ENCODE results near the gene FAM240B. TPM values are rescaled to one million over a fixed set of nuclear protein-coding genes. Genes with fewer than 3 reads are reported as not detected.

FAM240B gene
- total RNA-seq, 4 donors from 2014 or later = not detected

GRCh38 chr9:38685535-38685934 is 34.4 kb downstream of the FAM240B start:
- no peaks in the 10 kb centered on the region for H3K36me3 ChIP-seq
- intact Hi-C loops (cut with DNase I) = no loop called here
- no peak for DNase-seq (ENCODE audit: extremely low spot score)
- peaks cover 13 to 35% (median 30%) of the 10 kb centered on the region in 4 donors for H3K4me1 ChIP-seq
- H3K4me3 ChIP-seq = no peak overlapping the region
- 96% methylated on average over 2 of the region's 2 CpGs for WGBS
- no peak overlapping the region for H3K27ac ChIP-seq (replicated peaks in 1 of 4)
- TF ChIP-seq, protein P1, sequence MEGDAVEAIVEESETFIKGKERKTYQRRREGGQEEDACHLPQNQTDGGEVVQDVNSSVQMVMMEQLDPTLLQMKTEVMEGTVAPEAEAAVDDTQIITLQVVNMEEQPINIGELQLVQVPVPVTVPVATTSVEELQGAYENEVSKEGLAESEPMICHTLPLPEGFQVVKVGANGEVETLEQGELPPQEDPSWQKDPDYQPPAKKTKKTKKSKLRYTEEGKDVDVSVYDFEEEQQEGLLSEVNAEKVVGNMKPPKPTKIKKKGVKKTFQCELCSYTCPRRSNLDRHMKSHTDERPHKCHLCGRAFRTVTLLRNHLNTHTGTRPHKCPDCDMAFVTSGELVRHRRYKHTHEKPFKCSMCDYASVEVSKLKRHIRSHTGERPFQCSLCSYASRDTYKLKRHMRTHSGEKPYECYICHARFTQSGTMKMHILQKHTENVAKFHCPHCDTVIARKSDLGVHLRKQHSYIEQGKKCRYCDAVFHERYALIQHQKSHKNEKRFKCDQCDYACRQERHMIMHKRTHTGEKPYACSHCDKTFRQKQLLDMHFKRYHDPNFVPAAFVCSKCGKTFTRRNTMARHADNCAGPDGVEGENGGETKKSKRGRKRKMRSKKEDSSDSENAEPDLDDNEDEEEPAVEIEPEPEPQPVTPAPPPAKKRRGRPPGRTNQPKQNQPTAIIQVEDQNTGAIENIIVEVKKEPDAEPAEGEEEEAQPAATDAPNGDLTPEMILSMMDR (IDR thresholded peaks at IDR 0.05) = no peak
- TF ChIP-seq EP300 (IDR thresholded peaks at IDR 0.05) (no peak), POLR2AphosphoS5 (IDR thresholded peaks at IDR 0.05) (no peak), POLR2A (IDR thresholded peaks at IDR 0.05; ENCODE audit: low read depth) (no peak)
- no peaks in the 10 kb centered on the region for H3K9me3 ChIP-seq
- H3K27me3 ChIP-seq = no peaks in the 10 kb centered on the region

GRCh38 chr9:38683336-38683735 is 36.6 kb downstream of the FAM240B start:
- H3K4me1 ChIP-seq = peaks cover 13 to 22% (median 16%) of the 10 kb centered on the region in 4 donors
- no peak overlapping the region for H3K27ac ChIP-seq (replicated peaks in 1 of 4)
- H3K27me3 ChIP-seq = no peaks in the 10 kb centered on the region
- TF ChIP-seq EP300 (IDR thresholded peaks at IDR 0.05) = no peak
- no peak for DNase-seq (ENCODE audit: extremely low spot score)
- no peaks in the 10 kb centered on the region for H3K9me3 ChIP-seq
- no peaks in the 10 kb centered on the region for H3K36me3 ChIP-seq
- H3K4me3 ChIP-seq = no peak overlapping the region
- 90% methylated on average over 8 of the region's 8 CpGs for WGBS
- intact Hi-C loops (cut with DNase I) = no loop called here

DNA sequence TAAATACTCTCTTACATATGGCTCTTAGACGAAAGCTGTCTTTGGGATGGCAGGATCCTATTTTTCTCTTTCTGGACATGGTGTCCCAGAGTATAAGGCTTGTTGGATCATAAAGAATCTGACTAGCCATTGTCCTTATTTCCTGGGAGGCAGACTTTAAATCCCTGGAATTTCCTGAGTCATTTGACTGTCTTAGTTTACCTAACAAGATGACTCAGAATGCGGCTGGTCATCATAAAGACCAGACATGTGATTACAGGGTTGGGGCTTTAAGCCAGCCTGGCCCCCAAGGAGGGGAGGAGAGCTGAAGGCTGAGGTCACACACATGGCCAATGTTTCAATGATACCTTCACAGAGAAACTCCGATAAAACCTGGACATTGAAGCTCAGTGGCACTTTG is 37.2 kb downstream of the FAM240B start:
- no peaks in the 10 kb centered on the region for H3K36me3 ChIP-seq
- no peak for DNase-seq (ENCODE audit: extremely low spot score)
- H3K27me3 ChIP-seq = no peaks in the 10 kb centered on the region
- no peak overlapping the region for H3K27ac ChIP-seq (replicated peaks in 1 of 4)
- TF ChIP-seq EP300 (IDR thresholded peaks at IDR 0.05) (no peak), POLR2A (IDR thresholded peaks at IDR 0.05; ENCODE audit: low read depth) (no peak), POLR2AphosphoS5 (IDR thresholded peaks at IDR 0.05) (no peak)
- TF ChIP-seq, protein P1 (IDR thresholded peaks at IDR 0.05) = no peak
- 68% methylated on average over 3 of the region's 3 CpGs for WGBS
- intact Hi-C loops (cut with DNase I) = no loop called here
- no peaks in the 10 kb centered on the region for H3K9me3 ChIP-seq
- H3K4me1 ChIP-seq = peaks cover 10 to 17% (median 13%) of the 10 kb centered on the region in 4 donors
- no peak overlapping the region for H3K4me3 ChIP-seq

GRCh38 chr9:38681747-38682227 is 38.1 kb downstream of the FAM240B start:
- Histone ChIP-seq H3K4me3 (no peak overlapping the region), H3K27me3 (no peaks in the 10 kb centered on the region), H3K36me3 (no peaks in the 10 kb centered on the region), H3K9me3 (no peaks in the 10 kb centered on the region), H3K27ac (replicated peaks in 1 of 4) (no peak overlapping the region), H3K4me1 (peaks cover 1 to 8% (median 4%) of the 10 kb centered on the region in 4 donors)
- intact Hi-C loops (cut with DNase I) = no loop called here
- DNase-seq (ENCODE audit: extremely low spot score) = no peak
- TF ChIP-seq POLR2AphosphoS5 (IDR thresholded peaks at IDR 0.05) (no peak), POLR2A (IDR thresholded peaks at IDR 0.05; ENCODE audit: low read depth) (no peak)
- TF ChIP-seq, protein P1 (IDR thresholded peaks at IDR 0.05) = no peak
- 68% methylated on average over 4 of the region's 4 CpGs for WGBS

DNA sequence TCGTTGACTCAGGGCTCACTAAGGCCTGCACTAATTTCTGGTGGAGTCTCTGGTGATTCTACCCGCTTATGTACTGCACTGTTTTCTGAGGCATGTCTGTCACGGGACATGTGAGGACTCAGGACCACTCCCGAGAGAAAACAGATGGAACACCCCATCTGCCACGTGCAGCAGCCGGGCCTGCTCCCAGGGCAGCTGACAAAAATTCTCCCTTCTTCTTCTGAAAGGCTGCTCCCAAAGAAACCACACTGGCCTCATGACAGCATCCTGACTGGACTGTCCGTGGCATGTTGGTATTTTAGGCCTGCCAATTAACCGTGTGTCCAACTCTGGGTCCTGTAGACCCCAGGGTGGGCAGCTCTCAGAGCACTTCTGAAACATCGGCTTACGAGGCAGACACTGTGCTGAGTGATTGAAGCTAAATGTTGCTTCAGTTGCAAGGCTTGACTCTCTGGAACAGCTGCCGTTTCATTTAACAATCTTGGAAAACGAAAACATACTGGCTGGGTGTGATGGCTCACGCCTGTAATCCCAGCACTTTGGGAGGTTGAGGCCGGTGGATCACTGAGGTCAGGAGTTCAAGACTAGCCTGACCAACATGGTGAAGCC is 39.0 kb downstream of the FAM240B start:
- H3K4me1 ChIP-seq = peaks cover 0 to 7% (median 2%) of the 10 kb centered on the region in 4 donors
- intact Hi-C loops (cut with DNase I) = no loop called here
- no peaks in the 10 kb centered on the region for H3K36me3 ChIP-seq
- no peaks in the 10 kb centered on the region for H3K9me3 ChIP-seq
- no peak overlapping the region for H3K27ac ChIP-seq (replicated peaks in 1 of 4)
- TF ChIP-seq, protein P1 (IDR thresholded peaks at IDR 0.05) = no peak
- no peak for TF ChIP-seq POLR2AphosphoS5 (IDR thresholded peaks at IDR 0.05)
- TF ChIP-seq POLR2A (IDR thresholded peaks at IDR 0.05; ENCODE audit: low read depth) = no peak
- no peak for TF ChIP-seq EP300 (IDR thresholded peaks at IDR 0.05)
- H3K27me3 ChIP-seq = no peaks in the 10 kb centered on the region
- 71% methylated on average over 10 of the region's 14 CpGs for WGBS
- no peak for DNase-seq (ENCODE audit: extremely low spot score)
- H3K4me3 ChIP-seq = no peak overlapping the region
